HEK293 (cell line): ENCODE results near the gene EVA1C.

Source experiments
- PRDM1 ChIP-seq: fragments of 450-650 bp; formaldehyde crosslinking; IDR thresholded peaks from 2 replicates; pipeline ENCODE4; 2016; ENCODE audit warnings: missing biosample characterization, missing genetic modification characterization
- TCF7L2 ChIP-seq: IDR thresholded peaks from 2 replicates; pipeline ENCODE4 v1.6.1; 2011; ENCODE audit warnings: low read depth, mild to moderate bottlenecking, inconsistent platforms, low read length, moderate library complexity, borderline replicate concordance
- WT1 ChIP-seq: fragments of 450-650 bp; formaldehyde crosslinking; IDR thresholded peaks from 2 replicates; pipeline ENCODE4 v1.5.1; 2016; ENCODE audit warnings: missing biosample characterization, missing genetic modification characterization
- YY2 ChIP-seq: fragments of 450-650 bp; formaldehyde crosslinking; IDR thresholded peaks from 2 replicates; pipeline ENCODE4 v1.5.1; 2016; ENCODE audit warnings: missing biosample characterization, missing genetic modification characterization
- ZBTB21 ChIP-seq: fragments of 450-650 bp; formaldehyde crosslinking; IDR thresholded peaks from 2 replicates; pipeline ENCODE4 v1.5.1; 2017; ENCODE audit warnings: missing biosample characterization, missing genetic modification characterization
- ZNF133 ChIP-seq: fragments of 450-650 bp; formaldehyde crosslinking; IDR thresholded peaks from 2 replicates; pipeline ENCODE4 v1.5.1; 2016; ENCODE audit warnings: missing biosample characterization, missing genetic modification characterization
- ZNF140 ChIP-seq: fragments of 450-650 bp; formaldehyde crosslinking; IDR thresholded peaks from 2 replicates; pipeline ENCODE4 v1.5.1; 2016; ENCODE audit warnings: missing biosample characterization, missing genetic modification characterization
- ZNF157 ChIP-seq: fragments of 450-650 bp; formaldehyde crosslinking; IDR thresholded peaks from 2 replicates; pipeline ENCODE4 v1.5.1; 2016; ENCODE audit warnings: missing biosample characterization, missing genetic modification characterization
- ZNF501 ChIP-seq: fragments of 450-650 bp; formaldehyde crosslinking; IDR thresholded peaks from 2 replicates; pipeline ENCODE4 v1.5.1; 2016; ENCODE audit warnings: missing biosample characterization, missing genetic modification characterization
- ZNF629 ChIP-seq: fragments of 450-650 bp; formaldehyde crosslinking; IDR thresholded peaks from 2 replicates; pipeline ENCODE4 v1.5.1; 2017; ENCODE audit warnings: missing biosample characterization, missing genetic modification characterization
- ZNF670 ChIP-seq: fragments of 450-650 bp; formaldehyde crosslinking; IDR thresholded peaks from 2 replicates; pipeline ENCODE4 v1.5.1; 2016; ENCODE audit warnings: missing biosample characterization, missing genetic modification characterization, low read depth
- ZNF837 ChIP-seq: fragments of 450-650 bp; formaldehyde crosslinking; IDR thresholded peaks from 2 replicates; pipeline ENCODE4 v1.5.1; 2016; ENCODE audit warnings: missing biosample characterization, missing genetic modification characterization
- TF ChIP-seq, protein P1 (sequence below): fragments of 450-650 bp; formaldehyde crosslinking; IDR thresholded peaks from 2 replicates; pipeline ENCODE4 v1.5.1; 2016; ENCODE audit warnings: missing biosample characterization, missing genetic modification characterization

DNA sequence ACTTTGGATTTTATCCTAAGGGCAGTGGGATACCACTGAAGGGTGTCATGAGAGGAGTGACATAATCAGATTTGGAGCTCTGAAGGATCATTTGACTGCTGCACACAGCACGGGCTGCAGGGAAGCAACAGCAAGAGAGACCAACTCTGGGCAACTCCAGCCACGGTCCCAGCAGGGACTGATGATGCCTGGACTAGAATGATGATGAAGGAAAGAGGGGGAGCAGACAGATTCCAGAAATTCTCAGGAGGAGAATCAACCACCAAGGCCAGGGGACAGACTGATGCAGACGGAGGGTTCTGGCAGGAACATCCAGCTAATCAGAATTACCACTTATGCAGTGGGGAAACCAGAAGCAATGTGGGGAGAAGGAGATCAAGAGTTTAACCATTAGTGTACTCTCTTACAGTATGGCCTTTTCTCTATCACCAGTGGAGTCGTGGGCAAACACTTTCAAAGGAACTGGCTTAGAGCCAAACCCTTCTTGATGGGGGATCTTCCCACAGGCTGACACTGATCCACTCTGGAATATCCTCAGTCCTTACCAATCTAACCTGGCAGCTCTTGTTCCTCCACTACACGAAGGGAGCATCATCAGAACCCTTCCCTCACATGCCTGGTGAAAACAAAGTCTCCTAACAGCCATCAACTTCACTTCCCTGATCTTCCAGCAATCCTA is 23.0 kb upstream of the EVA1C start:
- TF ChIP-seq ZNF133 (tag by site-specific recombination) (no peak), YY2 (no peak), WT1 (tag by site-specific recombination) (no peak), ZNF501 (tag by site-specific recombination) (no peak), ZNF140 (tag by site-specific recombination) (no peak), ZNF670 (tag by site-specific recombination) (no peak), ZBTB21 (tag by site-specific recombination) (no peak), ZNF157 (no peak), ZNF837 (tag by site-specific recombination) (no peak), PRDM1 (tag by site-specific recombination) (no peak), TCF7L2 (no peak), ZNF629 (tag by site-specific recombination) (peak; percentile 36; the same call in 1 of the 2 replicates)
- TF ChIP-seq, protein P1, sequence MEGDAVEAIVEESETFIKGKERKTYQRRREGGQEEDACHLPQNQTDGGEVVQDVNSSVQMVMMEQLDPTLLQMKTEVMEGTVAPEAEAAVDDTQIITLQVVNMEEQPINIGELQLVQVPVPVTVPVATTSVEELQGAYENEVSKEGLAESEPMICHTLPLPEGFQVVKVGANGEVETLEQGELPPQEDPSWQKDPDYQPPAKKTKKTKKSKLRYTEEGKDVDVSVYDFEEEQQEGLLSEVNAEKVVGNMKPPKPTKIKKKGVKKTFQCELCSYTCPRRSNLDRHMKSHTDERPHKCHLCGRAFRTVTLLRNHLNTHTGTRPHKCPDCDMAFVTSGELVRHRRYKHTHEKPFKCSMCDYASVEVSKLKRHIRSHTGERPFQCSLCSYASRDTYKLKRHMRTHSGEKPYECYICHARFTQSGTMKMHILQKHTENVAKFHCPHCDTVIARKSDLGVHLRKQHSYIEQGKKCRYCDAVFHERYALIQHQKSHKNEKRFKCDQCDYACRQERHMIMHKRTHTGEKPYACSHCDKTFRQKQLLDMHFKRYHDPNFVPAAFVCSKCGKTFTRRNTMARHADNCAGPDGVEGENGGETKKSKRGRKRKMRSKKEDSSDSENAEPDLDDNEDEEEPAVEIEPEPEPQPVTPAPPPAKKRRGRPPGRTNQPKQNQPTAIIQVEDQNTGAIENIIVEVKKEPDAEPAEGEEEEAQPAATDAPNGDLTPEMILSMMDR = no peak
